ENCODE measurements around the gene DPYSL4. TPM values are rescaled to one million over a fixed set of nuclear protein-coding genes. Genes with fewer than 3 reads are reported as not detected.

Gene DPYSL4
- total and polyA plus RNA-seq, 2 experiments from 2014 or later = 10.6 to 23.9 TPM

- TF ChIP-seq ZNF462 (CRISPR knock-in tag; IDR thresholded peaks at IDR 0.05) (no peak), POLR2AphosphoS5 (IDR thresholded peaks at IDR 0.05; ENCODE audit: low read depth) (no peak), CTCF (conservative IDR thresholded peaks at IDR 0.05; ENCODE audit: low read depth in 2 of 2) (no peak), ZNF114 (CRISPR knock-in tag; IDR thresholded peaks at IDR 0.05) (no peak), REST (IDR thresholded peaks at IDR 0.05; ENCODE audit: unreplicated experiment) (no peak), ZNF331 (CRISPR knock-in tag; IDR thresholded peaks at IDR 0.05; ENCODE audit: low read depth) (no peak)
Measured at GRCh38 chr10:132178672-132179545, 7.8 kb upstream of the DPYSL4 start (continued).

All from GM23338 (cell line).